SK-N-MC (cell line): ENCODE results near the gene NDUFA12.

Source experiments
- FOXP2 ChIP-seq: optimal IDR thresholded peaks from 2 replicates; pipeline ENCODE3; 2011; ENCODE audit warnings: mild to moderate bottlenecking, moderate library complexity; ENCODE audit not compliant: insufficient read depth; ENCODE audit errors: extremely low read length, control extremely low read depth
- POLR2AphosphoS5 ChIP-seq: IDR thresholded peaks from 2 replicates; pipeline ENCODE4 v1.6.1; 2012; ENCODE audit warnings: mild to moderate bottlenecking, low read depth, low read length, borderline replicate concordance

GRCh38 chr12:95017482-95017881, 14.0 kb upstream of the NDUFA12 start:
- TF ChIP-seq POLR2AphosphoS5 (no peak), FOXP2 (no peak)
